ENCODE data around the gene PLA2G2A.

- no peak for TF ChIP-seq CTCF (IDR thresholded peaks at IDR 0.05)
- no peak for TF ChIP-seq POLR2A (IDR thresholded peaks at IDR 0.05)
Observed at GRCh38 chr1:20028726-20029125, 49.3 kb upstream of the PLA2G2A start.
